ENCODE results near the gene ACSM2B.

GRCh38 chr16:20624205-20624604 is 48.0 kb upstream of the ACSM2B start:
- TF ChIP-seq CTCF (IDR thresholded peaks at IDR 0.05) (no peak), ARID4B (CRISPR knock-in tag; IDR thresholded peaks at IDR 0.05; ENCODE audit: borderline replicate concordance) (no peak), ZNF512 (CRISPR knock-in tag; IDR thresholded peaks at IDR 0.05; ENCODE audit: borderline replicate concordance) (no peak), ZNF138 (CRISPR knock-in tag; conservative IDR thresholded peaks at IDR 0.05) (no peak), IRF1 (CRISPR knock-in tag; IDR thresholded peaks at IDR 0.05) (no peak), FOXP4 (CRISPR knock-in tag; IDR thresholded peaks at IDR 0.05) (no peak), ESRRA (CRISPR knock-in tag; IDR thresholded peaks at IDR 0.05; ENCODE audit: borderline replicate concordance) (no peak), E2F1 (CRISPR knock-in tag; IDR thresholded peaks at IDR 0.05) (no peak), TCF7 (CRISPR knock-in tag; IDR thresholded peaks at IDR 0.05; ENCODE audit: low read depth) (no peak), USF2 (CRISPR knock-in tag; IDR thresholded peaks at IDR 0.05) (no peak), ZNF416 (CRISPR knock-in tag; IDR thresholded peaks at IDR 0.05) (no peak)

Measured in WTC11 (cell line).